ENCODE data around the gene DDX31.

Gene DDX31

DNA sequence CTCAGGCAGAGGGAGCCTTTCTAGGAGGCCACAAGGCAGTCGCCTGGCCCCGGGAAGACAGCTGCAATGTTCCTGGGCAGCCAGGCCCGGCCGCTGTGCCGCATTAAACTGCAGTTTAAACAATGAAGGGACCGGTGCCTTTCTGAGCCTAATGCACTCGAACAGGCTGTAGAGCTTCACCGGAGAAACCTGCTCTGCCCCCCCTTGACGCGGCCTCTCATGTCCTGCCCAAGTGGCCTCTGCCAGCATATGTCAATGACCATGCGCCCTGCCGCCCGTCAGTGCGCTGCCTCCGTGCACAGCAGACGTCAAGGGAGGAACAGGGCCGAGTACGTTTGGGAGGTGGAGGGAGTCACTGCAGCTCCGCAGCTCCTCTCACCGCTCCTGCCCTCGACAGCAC lies 125.8 kb downstream of the DDX31 start:
- no peak for DNase-seq

DNA sequence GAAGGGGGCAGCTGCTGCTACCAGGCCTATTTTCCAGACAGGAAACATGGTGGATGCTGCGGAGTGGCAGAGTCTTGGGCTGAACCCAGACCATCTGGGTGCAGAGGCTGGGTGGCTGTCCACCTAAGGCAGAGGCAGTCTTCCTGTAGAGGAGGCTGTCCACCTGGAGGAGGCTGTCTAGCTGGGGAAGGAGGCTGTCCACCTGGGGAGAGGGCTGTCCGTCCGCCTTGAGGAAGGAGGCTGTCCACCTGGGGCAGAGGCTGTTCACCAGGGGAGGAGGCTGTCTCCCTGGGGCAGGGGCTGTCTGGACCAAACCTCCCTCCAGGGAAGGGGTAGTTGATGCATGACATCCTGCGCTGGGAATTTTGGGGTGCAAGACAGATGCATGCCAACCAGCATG lies 126.5 kb downstream of the DDX31 start:
- no peak for DNase-seq

Data from NCI-H2029 (cell line).